GM12878 (cell line): ENCODE results near the gene CENPE. TPM values are rescaled to one million over a fixed set of nuclear protein-coding genes. Genes with fewer than 3 reads are reported as not detected.

ENCODE experiments used
- ASH2L ChIP-seq: fragments of 300-600, 200-600 bp; sonication (generic); IDR thresholded peaks from 2 replicates; pipeline ENCODE4 v1.6.1; 2017; ENCODE audit warnings: low read depth, mild to moderate bottlenecking, borderline replicate concordance
- HDAC6 ChIP-seq: fragments of 200-600 bp; sonication (generic); IDR thresholded peaks from one replicate; pipeline ENCODE4 v1.8.0; 2017; ENCODE audit warnings: antibody characterized with exemption; ENCODE audit not compliant: unreplicated experiment
- POLR2AphosphoS5 ChIP-seq: IDR thresholded peaks from 2 replicates; pipeline ENCODE4 v1.6.1; 2011; ENCODE audit warnings: mild to moderate bottlenecking, low read length, inconsistent platforms
- RAD51 ChIP-seq: fragments of 450-650 bp; IDR thresholded peaks from 2 replicates; pipeline ENCODE4 v1.6.1; 2016; ENCODE audit warnings: moderate library complexity, mild to moderate bottlenecking, inconsistent platforms
- SMARCA5 ChIP-seq: fragments of 450-650 bp; IDR thresholded peaks from 2 replicates; pipeline ENCODE4 v1.6.1; 2017; ENCODE audit warnings: mild to moderate bottlenecking
- STAT1 ChIP-seq: fragments of 450-650 bp; conservative IDR thresholded peaks from 2 replicates; pipeline ENCODE4 v1.6.1; 2014; ENCODE audit warnings: antibody characterized with exemption, mild to moderate bottlenecking
- polyA plus RNA-seq, 11 experiments: library from polyadenylated mRNA; depleted of rRNA in 4 of 11; unstranded in 6 of 11; stranded (reverse) in 5 of 11; fragments of >200 nt; fragmentation: Nextera tagmentation in 4 of 11; fragmentation: Illumina TruSeq in 1 of 11; extraction: Ambion mirVana in 4 of 11; extraction: Trizol in 1 of 11; gene quantifications; 1 replicate in 1 of 11; 2 replicates in 10 of 11; pipeline versions ENCODE4 v1.2.1 to v1.2.3, GENCODE V29; 2011 to 2016; ENCODE audit warnings: inconsistent platforms in 2 of 11, missing spikeins in 2 of 11, low read depth in 1 of 11
- total RNA-seq, 4 experiments: library from RNA; depleted of rRNA in 3 of 4; stranded (reverse); fragments of >200 nt in 3 of 4; fragmentation: Illumina TruSeq in 1 of 4; extraction: Trizol in 1 of 4; gene quantifications; 2 replicates each; pipeline versions ENCODE4 v1.2.1 to v1.2.3, GENCODE V29; 2013 to 2021
- TF ChIP-seq, protein P1 (sequence below): fragments of 450-650 bp; formaldehyde crosslinking; IDR thresholded peaks from 2 replicates; pipeline ENCODE4 v1.4.0; 2022; ENCODE audit warnings: mild to moderate bottlenecking, moderate library complexity
- TF ChIP-seq, protein P2 (sequence below): fragments of 450-650 bp; IDR thresholded peaks from 2 replicates; pipeline ENCODE4 v1.6.1; 2017; ENCODE audit warnings: low read depth, mild to moderate bottlenecking, moderate library complexity

CENPE gene
- total and polyA plus RNA-seq, 10 of the 15 experiments (the other 5 are each of a cell fraction or from before 2014, with no cell fraction given), result 10.2 to 53.6 (median 25.2) TPM

DNA sequence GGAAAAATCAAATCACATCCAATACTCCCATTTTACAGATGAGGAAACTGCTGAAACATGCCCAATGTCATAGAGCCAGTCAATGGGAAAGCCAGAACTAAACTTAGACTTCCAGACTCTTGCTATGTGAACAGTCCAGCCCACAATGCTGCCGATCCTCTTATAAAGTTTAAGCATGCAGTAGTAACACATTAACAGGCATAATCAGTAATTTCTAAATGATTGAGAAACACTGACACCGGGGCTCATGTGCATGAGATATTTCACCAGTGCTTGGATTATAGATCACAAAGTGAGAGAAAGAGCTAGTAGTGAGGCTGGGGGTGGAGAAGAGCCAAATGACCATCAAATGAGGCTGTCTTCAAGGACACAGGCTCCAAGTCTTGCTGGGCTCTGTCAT, 101.0 kb downstream of the CENPE start (continued):
- TF ChIP-seq, protein P1, sequence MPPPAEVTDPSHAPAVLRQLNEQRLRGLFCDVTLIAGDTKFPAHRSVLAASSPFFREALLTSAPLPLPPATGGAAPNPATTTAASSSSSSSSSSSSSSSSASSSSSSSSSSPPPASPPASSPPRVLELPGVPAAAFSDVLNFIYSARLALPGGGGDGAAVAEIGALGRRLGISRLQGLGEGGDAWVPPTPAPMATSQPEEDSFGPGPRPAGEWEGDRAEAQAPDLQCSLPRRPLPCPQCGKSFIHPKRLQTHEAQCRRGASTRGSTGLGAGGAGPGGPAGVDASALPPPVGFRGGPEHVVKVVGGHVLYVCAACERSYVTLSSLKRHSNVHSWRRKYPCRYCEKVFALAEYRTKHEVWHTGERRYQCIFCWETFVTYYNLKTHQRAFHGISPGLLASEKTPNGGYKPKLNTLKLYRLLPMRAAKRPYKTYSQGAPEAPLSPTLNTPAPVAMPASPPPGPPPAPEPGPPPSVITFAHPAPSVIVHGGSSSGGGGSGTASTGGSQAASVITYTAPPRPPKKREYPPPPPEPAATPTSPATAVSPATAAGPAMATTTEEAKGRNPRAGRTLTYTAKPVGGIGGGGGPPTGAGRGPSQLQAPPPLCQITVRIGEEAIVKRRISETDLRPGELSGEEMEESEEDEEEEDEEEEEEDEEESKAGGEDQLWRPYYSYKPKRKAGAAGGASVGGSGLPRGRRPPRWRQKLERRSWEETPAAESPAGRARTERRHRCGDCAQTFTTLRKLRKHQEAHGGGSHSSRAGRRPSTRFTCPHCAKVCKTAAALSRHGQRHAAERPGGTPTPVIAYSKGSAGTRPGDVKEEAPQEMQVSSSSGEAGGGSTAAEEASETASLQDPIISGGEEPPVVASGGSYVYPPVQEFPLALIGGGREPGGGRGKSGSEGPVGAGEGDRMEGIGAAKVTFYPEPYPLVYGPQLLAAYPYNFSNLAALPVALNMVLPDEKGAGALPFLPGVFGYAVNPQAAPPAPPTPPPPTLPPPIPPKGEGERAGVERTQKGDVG (CRISPR knock-in tag), result no peak
- no peak for TF ChIP-seq RAD51
- no peak for TF ChIP-seq STAT1
- no peak for TF ChIP-seq ASH2L
- no peak for TF ChIP-seq POLR2AphosphoS5
- TF ChIP-seq, protein P2, sequence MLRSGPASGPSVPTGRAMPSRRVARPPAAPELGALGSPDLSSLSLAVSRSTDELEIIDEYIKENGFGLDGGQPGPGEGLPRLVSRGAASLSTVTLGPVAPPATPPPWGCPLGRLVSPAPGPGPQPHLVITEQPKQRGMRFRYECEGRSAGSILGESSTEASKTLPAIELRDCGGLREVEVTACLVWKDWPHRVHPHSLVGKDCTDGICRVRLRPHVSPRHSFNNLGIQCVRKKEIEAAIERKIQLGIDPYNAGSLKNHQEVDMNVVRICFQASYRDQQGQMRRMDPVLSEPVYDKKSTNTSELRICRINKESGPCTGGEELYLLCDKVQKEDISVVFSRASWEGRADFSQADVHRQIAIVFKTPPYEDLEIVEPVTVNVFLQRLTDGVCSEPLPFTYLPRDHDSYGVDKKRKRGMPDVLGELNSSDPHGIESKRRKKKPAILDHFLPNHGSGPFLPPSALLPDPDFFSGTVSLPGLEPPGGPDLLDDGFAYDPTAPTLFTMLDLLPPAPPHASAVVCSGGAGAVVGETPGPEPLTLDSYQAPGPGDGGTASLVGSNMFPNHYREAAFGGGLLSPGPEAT, result no peak
- TF ChIP-seq SMARCA5, result no peak
- TF ChIP-seq HDAC6, result no peak
- TF ChIP-seq, all 136 proteins: peak for 0
